B cell (primary cell): ENCODE measurements around the gene NDUFS4.

Source experiments
- CTCF ChIP-seq: fragments of 200-600 bp; IDR thresholded peaks from one replicate; pipeline ENCODE4 v1.8.0; 2022; ENCODE audit warnings: antibody characterized with exemption, mild to moderate bottlenecking
- EZH2 ChIP-seq: IDR thresholded peaks from 2 replicates; pipeline ENCODE4 v1.6.1; 2012; ENCODE audit warnings: borderline replicate concordance, low read depth, mild to moderate bottlenecking, moderate library complexity, low read length; ENCODE audit not compliant: insufficient read depth, poor library complexity, severe bottlenecking

- TF ChIP-seq CTCF = no peak
- TF ChIP-seq EZH2 = no peak
Observed at GRCh38 chr5:53545744-53546143, 14.7 kb upstream of the NDUFS4 start.
